ENCODE results near the gene SFMBT2. TPM values are rescaled to one million over a fixed set of nuclear protein-coding genes. Genes with fewer than 3 reads are reported as not detected.

The SFMBT2 gene
- total and polyA plus RNA-seq, 2 of the 4 experiments (the other 2 are of a cell fraction) = 0.70 to 1.3 TPM

GRCh38 chr10:7306616-7307015 is 104.2 kb downstream of the SFMBT2 start:
- Histone ChIP-seq H3K4me2 (ENCODE audit: low read depth, low read length) (no peak overlapping the region), H3K18ac (ENCODE audit: low read depth, low read length) (no peak overlapping the region), H3K36me3 (ENCODE audit: control insufficient read depth, insufficient read depth, low read length) (no peaks in the 10 kb centered on the region), H4K20me1 (ENCODE audit: insufficient read depth, low read length) (no peaks in the 10 kb centered on the region), H4K8ac (ENCODE audit: low read depth in 2 of 2, low read length in 2 of 2) (no peak overlapping the region), H2AK9ac (replicated peaks; ENCODE audit: low read depth, low read length, poor library complexity) (no peak overlapping the region), H2AK5ac (ENCODE audit: low read depth, low read length) (no peak overlapping the region), H3K4me3 (ENCODE audit: insufficient read depth, low read depth, low read length) (no peak overlapping the region), H3K4ac (ENCODE audit: low read depth, low read length) (no peak overlapping the region), H4K5ac (ENCODE audit: low read depth, low read length) (no peak overlapping the region), H2BK120ac (ENCODE audit: low read depth, low read length) (no peak overlapping the region), H2BK20ac (ENCODE audit: low read depth, low read length) (no peak overlapping the region), H3K23ac (ENCODE audit: low read depth, low read length) (no peak overlapping the region), H3K9ac (ENCODE audit: low read depth, low read length) (no peak overlapping the region), H2BK5ac (ENCODE audit: low read depth, low read length, poor library complexity, severe bottlenecking) (no peak overlapping the region), H3K27ac (ENCODE audit: insufficient read depth, low read length) (no peak overlapping the region), H3K79me1 (ENCODE audit: low read depth in 1 of 2, low read length in 2 of 2) (no peaks in the 10 kb centered on the region), H2BK15ac (ENCODE audit: low read depth, low read length) (no peak overlapping the region), H3K4me1 (ENCODE audit: control insufficient read depth, insufficient read depth, low read length) (peaks cover 2% of the 10 kb centered on the region; the same call in 1 of the 2 replicates), H4K91ac (ENCODE audit: insufficient read depth, low read depth, low read length) (no peak overlapping the region), H2AFZ (replicated peaks; ENCODE audit: low read length, poor library complexity) (no peak overlapping the region), H3K9me1 (ENCODE audit: insufficient read depth, low read length) (no peaks in the 10 kb centered on the region), H3K9me3 (ENCODE audit: control insufficient read depth, insufficient read depth, low read length) (peaks cover 5% of the 10 kb centered on the region; the same call in 1 of the 2 replicates), H3K27me3 (ENCODE audit: control insufficient read depth, insufficient read depth, low read length) (no peaks in the 10 kb centered on the region), H3K14ac (replicated peaks; ENCODE audit: low read depth, low read length) (no peak overlapping the region), H3K56ac (ENCODE audit: extremely low read depth, insufficient read depth, low read length) (no peak overlapping the region)
- ATAC-seq (ENCODE audit: low read depth) = no peak
- intact Hi-C loops (cut with micrococcal nuclease) = no loop called here
- ChIA-PET POLR2A (ENCODE audit: unreplicated experiment) (no interaction called here), CTCF (interaction anchor here (0.6 kb wide), 1 partner anchor 45 kb away, joined by 3 read pairs; no protein-coding TSS in a partner anchor)
- no TSS peak for BruUV-seq (replicated peaks)
- dilution Hi-C loops (cut with HindIII; ENCODE audit: low sequenced_read_pairs, unreplicated experiment) = no loop called here
- in situ Hi-C loops (cut with MboI; ENCODE audit: low sequenced_read_pairs) = no loop called here
- TF ChIP-seq MAFK (IDR thresholded peaks at IDR 0.05; ENCODE audit: low read depth, low read length) (no peak), ELK1 (IDR thresholded peaks at IDR 0.05; ENCODE audit: borderline replicate concordance, low read depth, low read length) (no peak), RFX5 (IDR thresholded peaks at IDR 0.05; ENCODE audit: low read depth, low read length) (no peak), SMC3 (IDR thresholded peaks at IDR 0.05; ENCODE audit: low read depth, low read length) (no peak)
- DNase-seq = no peak

Measured in IMR-90 (cell line).